GM19328 (cell line): ENCODE results near the gene LIN7B.
A peak's percentile ranks its signal among the peaks of the same experiment; 100 is the strongest.
"Not testable (repeated sequence)": the region's sequence is repeated elsewhere in the genome, so short reads cannot be mapped to it uniquely, and the experiment has no call there.

Source experiments
- ATAC-seq: cut with Tn5 transposase; IDR thresholded peaks from one replicate; pipeline ENCODE4 v1.9.1; 2021; ENCODE audit warnings: mild to moderate bottlenecking, moderate library complexity; ENCODE audit not compliant: unreplicated experiment

The LIN7B gene

GRCh38 chr19:49118565-49119410 is 4.6 kb downstream of the LIN7B start, which contains the start of gene C19orf73:
TSS of gene C19orf73 (minus strand) at chr19:49119143. CDS start at chr19:49119022, 121 bp downstream.
- ATAC-seq = peak; percentile 53

- ATAC-seq = no peak
Measured at GRCh38 chr19:49119411-49120324, 5.5 kb downstream of the LIN7B start, which contains the start of gene PPFIA3. TSS of gene PPFIA3 (plus strand) at chr19:49119544. CDS start at chr19:49127874, 8,330 bp downstream.

GRCh38 chr19:49120325-49120683 is 6.1 kb downstream of the LIN7B start:
- ATAC-seq = no peak

- no peak for ATAC-seq
Measured at GRCh38 chr19:49120868-49121267, 6.7 kb downstream of the LIN7B start.

- not testable (repeated sequence) for ATAC-seq
Measured at GRCh38 chr19:49121841-49122240, 7.7 kb downstream of the LIN7B start.

- not testable (repeated sequence) for ATAC-seq
Measured at GRCh38 chr19:49123285-49123684, 9.1 kb downstream of the LIN7B start.

- ATAC-seq = no peak
Measured at GRCh38 chr19:49125025-49125731, 11.0 kb downstream of the LIN7B start.

GRCh38 chr19:49126575-49126974 is 12.4 kb downstream of the LIN7B start:
- no peak for ATAC-seq

GRCh38 chr19:49127225-49127624 is 13.1 kb downstream of the LIN7B start:
- not testable (repeated sequence) for ATAC-seq

- ATAC-seq = peak; percentile 82
Measured at GRCh38 chr19:49127674-49128544, 13.7 kb downstream of the LIN7B start.

- no peak for ATAC-seq
Measured at GRCh38 chr19:49128545-49129237, 14.5 kb downstream of the LIN7B start.

- no peak for ATAC-seq
Measured at GRCh38 chr19:49129238-49129583, 15.0 kb downstream of the LIN7B start.

GRCh38 chr19:49130325-49130724 is 16.2 kb downstream of the LIN7B start:
- ATAC-seq = no peak

- ATAC-seq = no peak
Measured at GRCh38 chr19:49132974-49133609, 18.9 kb downstream of the LIN7B start.

GRCh38 chr19:49133621-49134454 is 19.7 kb downstream of the LIN7B start:
- ATAC-seq = no peak

GRCh38 chr19:49135686-49136085 is 21.5 kb downstream of the LIN7B start:
- ATAC-seq = no peak

GRCh38 chr19:49136771-49137171 is 22.6 kb downstream of the LIN7B start:
- no peak for ATAC-seq

- no peak for ATAC-seq
Measured at GRCh38 chr19:49140951-49141350, 26.8 kb downstream of the LIN7B start.
